Measurements from ENCODE around the gene VAV3. TPM values are rescaled to one million over a fixed set of nuclear protein-coding genes. Genes with fewer than 3 reads are reported as not detected.

Gene VAV3
- total and polyA plus RNA-seq, 2 of the 13 experiments (the other 11 are each of a cell fraction or from before 2014, with no cell fraction given) = 15.9 to 29.8 TPM

DNA sequence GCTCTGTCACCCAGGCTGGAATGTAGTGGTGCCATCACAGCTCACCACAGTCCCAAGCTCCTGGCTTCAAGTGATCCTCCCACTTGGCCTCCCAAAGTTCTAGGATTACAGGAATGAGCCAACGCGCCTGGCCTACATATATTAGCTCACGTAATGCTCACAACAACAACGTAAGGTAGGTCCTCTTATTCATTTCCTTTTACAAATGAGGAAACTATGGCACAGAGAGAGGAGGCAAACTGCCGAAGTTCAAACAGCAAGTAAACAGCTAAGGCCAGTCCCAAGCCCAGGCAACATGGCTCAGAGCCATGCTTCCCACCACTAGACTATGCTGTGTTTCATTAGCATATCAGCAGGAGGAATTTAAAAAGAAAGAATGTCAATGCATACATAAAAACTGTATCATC is 284.4 kb downstream of the VAV3 start (continued):
- TF ChIP-seq STAT5B (CRISPR knock-in tag; IDR thresholded peaks at IDR 0.05) = no peak
- TF ChIP-seq EP300 (IDR thresholded peaks at IDR 0.05; ENCODE audit: low read depth in 2 of 2, low read length in 2 of 2) = no peak; a peak in 1 of 4 replicates
- peak; percentile 15; the same call in 1 of the 2 replicates for TF ChIP-seq EP300 (CRISPR knock-in tag; IDR thresholded peaks at IDR 0.05; ENCODE audit: borderline replicate concordance)
- TF ChIP-seq BRF2 (CRISPR knock-in tag; IDR thresholded peaks at IDR 0.05) = no peak
- TF ChIP-seq, protein P1, sequence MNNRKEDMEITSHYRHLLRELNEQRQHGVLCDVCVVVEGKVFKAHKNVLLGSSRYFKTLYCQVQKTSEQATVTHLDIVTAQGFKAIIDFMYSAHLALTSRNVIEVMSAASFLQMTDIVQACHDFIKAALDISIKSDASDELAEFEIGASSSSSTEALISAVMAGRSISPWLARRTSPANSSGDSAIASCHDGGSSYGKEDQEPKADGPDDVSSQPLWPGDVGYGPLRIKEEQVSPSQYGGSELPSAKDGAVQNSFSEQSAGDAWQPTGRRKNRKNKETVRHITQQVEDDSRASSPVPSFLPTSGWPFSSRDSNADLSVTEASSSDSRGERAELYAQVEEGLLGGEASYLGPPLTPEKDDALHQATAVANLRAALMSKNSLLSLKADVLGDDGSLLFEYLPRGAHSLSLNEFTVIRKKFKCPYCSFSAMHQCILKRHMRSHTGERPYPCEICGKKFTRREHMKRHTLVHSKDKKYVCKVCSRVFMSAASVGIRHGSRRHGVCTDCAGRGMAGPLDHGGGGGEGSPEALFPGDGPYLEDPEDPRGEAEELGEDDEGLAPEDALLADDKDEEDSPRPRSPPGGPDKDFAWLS (CRISPR knock-in tag; IDR thresholded peaks at IDR 0.05; ENCODE audit: borderline replicate concordance) = no peak
- TF ChIP-seq ELF3 (CRISPR knock-in tag; IDR thresholded peaks at IDR 0.05) = peak; percentile 81; the same call in 1 of the 2 replicates

DNA sequence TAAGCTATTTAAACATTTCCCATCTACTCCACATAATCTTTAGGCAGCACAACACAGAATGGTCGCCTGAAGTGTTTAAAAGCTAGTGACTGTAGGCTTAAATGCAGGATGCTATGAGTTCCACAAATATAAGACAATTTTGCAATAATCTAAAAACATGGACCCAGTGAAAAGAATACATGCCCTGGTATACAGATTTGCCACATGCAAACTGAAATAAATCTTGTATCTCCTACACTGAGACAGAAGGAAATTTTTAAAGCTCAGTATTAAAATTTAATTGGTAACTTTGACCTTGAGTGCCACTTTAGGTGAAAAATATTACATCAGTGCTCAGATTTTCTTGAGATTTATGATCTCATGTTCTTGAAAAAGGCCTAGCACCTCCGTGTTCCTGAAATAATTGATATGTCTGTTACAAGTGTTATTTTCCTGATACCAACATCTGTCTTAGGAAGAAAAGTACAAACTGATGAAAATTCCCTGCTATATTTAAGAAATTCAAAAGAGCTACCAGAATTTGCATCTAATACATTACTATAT is 285.5 kb downstream of the VAV3 start:
- POLR2A ChIA-PET = interaction anchor here (1.5 kb wide), 1 partner anchor 623 kb away, joined by 3 read pairs; the partner anchor contains the start of gene PRMT6

More for the DNA sequence above, 285.5 kb downstream of the VAV3 start:
- H3K4me1 ChIP-seq (ENCODE audit: insufficient read depth, low read length) = peaks cover 66% of the 10 kb centered on the region
- BruUV-seq (replicated peaks) = no TSS peak
- no peak for ATAC-seq
- TF ChIP-seq, protein P2, sequence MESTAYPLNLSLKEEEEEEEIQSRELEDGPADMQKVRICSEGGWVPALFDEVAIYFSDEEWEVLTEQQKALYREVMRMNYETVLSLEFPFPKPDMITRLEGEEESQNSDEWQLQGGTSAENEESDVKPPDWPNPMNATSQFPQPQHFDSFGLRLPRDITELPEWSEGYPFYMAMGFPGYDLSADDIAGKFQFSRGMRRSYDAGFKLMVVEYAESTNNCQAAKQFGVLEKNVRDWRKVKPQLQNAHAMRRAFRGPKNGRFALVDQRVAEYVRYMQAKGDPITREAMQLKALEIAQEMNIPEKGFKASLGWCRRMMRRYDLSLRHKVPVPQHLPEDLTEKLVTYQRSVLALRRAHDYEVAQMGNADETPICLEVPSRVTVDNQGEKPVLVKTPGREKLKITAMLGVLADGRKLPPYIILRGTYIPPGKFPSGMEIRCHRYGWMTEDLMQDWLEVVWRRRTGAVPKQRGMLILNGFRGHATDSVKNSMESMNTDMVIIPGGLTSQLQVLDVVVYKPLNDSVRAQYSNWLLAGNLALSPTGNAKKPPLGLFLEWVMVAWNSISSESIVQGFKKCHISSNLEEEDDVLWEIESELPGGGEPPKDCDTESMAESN (CRISPR knock-in tag; conservative IDR thresholded peaks at IDR 0.05) = no peak
- TF ChIP-seq, protein P3, sequence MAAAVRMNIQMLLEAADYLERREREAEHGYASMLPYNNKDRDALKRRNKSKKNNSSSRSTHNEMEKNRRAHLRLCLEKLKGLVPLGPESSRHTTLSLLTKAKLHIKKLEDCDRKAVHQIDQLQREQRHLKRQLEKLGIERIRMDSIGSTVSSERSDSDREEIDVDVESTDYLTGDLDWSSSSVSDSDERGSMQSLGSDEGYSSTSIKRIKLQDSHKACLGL (CRISPR knock-in tag; IDR thresholded peaks at IDR 0.05) = no peak
- TF ChIP-seq ISX (CRISPR knock-in tag; conservative IDR thresholded peaks at IDR 0.05) (no peak), TGIF2 (CRISPR knock-in tag; IDR thresholded peaks at IDR 0.05) (no peak), NKX3-1 (CRISPR knock-in tag; IDR thresholded peaks at IDR 0.05) (no peak), ZNF432 (CRISPR knock-in tag; IDR thresholded peaks at IDR 0.05; ENCODE audit: borderline replicate concordance) (no peak), ZNF672 (CRISPR knock-in tag; IDR thresholded peaks at IDR 0.05) (no peak), PCBP1 (IDR thresholded peaks at IDR 0.05; ENCODE audit: borderline replicate concordance, low read depth, low read length) (no peak), MEF2D (CRISPR knock-in tag; IDR thresholded peaks at IDR 0.05) (no peak), WIZ (CRISPR knock-in tag; IDR thresholded peaks at IDR 0.05) (no peak), RFX3 (CRISPR knock-in tag; IDR thresholded peaks at IDR 0.05) (no peak), ATF1 (CRISPR knock-in tag; IDR thresholded peaks at IDR 0.05) (no peak), CHCHD3 (CRISPR knock-in tag; IDR thresholded peaks at IDR 0.05) (no peak), ZC3H4 (CRISPR knock-in tag; IDR thresholded peaks at IDR 0.05; ENCODE audit: borderline replicate concordance) (no peak)
- in situ Hi-C loops (cut with HindIII; ENCODE audit: extremely low pct_ligation_motif_present, low pct_unique_long_range_greater_than_20kb) = no loop called here
- H3K9me3 ChIP-seq (ENCODE audit: low read length) = peaks cover 6% of the 10 kb centered on the region
- FAIRE-seq = no peak
- H3K4me3 ChIP-seq (replicated peaks in 1 of 3; ENCODE audit: insufficient read depth in 1 of 3, low read depth in 2 of 3, low read length in 3 of 3) = no peak overlapping the region; a peak in 1 of 6 replicates
- peak overlapping the region; percentile 69; the same call in 1 of the 2 replicates for H3K4me2 ChIP-seq (ENCODE audit: low read depth, low read length)
- intact Hi-C loops (cut with micrococcal nuclease; ENCODE audit: unreplicated experiment) = no loop called here
- CTCF ChIA-PET (ENCODE audit: low intra/inter-chr PET ratio, low total read pairs) = no interaction called here
- no peak overlapping the region for H3K9ac ChIP-seq (ENCODE audit: insufficient read depth, low read depth, low read length)
- WGBS (ENCODE audit: low lambda C conversion rate) = 86% methylated on average over 2 of the region's 2 CpGs
- no peak for DNase-seq (ENCODE audit: low spot score)
- H3K79me2 ChIP-seq (ENCODE audit: insufficient read depth, low read length) = peaks cover 28% of the 10 kb centered on the region
- H2AFZ ChIP-seq (ENCODE audit: low read length) = no peak overlapping the region
- no peaks in the 10 kb centered on the region for H4K20me1 ChIP-seq (ENCODE audit: insufficient read depth, low read length)
- H3K27ac ChIP-seq (ENCODE audit: extremely low read length, insufficient read depth, low read length) = peak overlapping the region; percentile 93
- H3K36me3 ChIP-seq (replicated peaks in 1 of 2; ENCODE audit: control insufficient read depth in 1 of 2, insufficient read depth in 2 of 2, low read length in 2 of 2) = 0 out of 5 replicates have a peak, but pooled peaks cover 0 to 6% of the 10 kb centered on the region in 2 experiments
- H3K27me3 ChIP-seq (ENCODE audit: control insufficient read depth in 1 of 2, insufficient read depth in 2 of 2, low read length in 2 of 2) = no peaks in the 10 kb centered on the region
